ENCODE data around the gene SPIRE1.
"Not testable (repeated sequence)": the region's sequence is repeated elsewhere in the genome, so short reads cannot be mapped to it uniquely, and the experiment has no call there.

The SPIRE1 gene

GRCh38 chr18:12551943-12552878, 105.7 kb downstream of the SPIRE1 start:
- not testable (repeated sequence) for DNase-seq

- not testable (repeated sequence) for DNase-seq
These were observed 106.4 kb downstream of the SPIRE1 start for GRCh38 chr18:12551466-12551865.

GRCh38 chr18:12543697-12544096, 114.2 kb downstream of the SPIRE1 start:
- DNase-seq = no peak

- no peak for DNase-seq
These were observed 117.2 kb downstream of the SPIRE1 start for GRCh38 chr18:12540751-12541150.

GRCh38 chr18:12539158-12539557, 118.7 kb downstream of the SPIRE1 start:
- DNase-seq = not testable (repeated sequence)

- no peak for DNase-seq
These were observed 123.1 kb downstream of the SPIRE1 start for GRCh38 chr18:12534820-12535219.

- DNase-seq = no peak
These were observed 125.2 kb downstream of the SPIRE1 start for GRCh38 chr18:12532661-12533060.

- no peak for DNase-seq
These were observed 126.2 kb downstream of the SPIRE1 start for GRCh38 chr18:12531749-12532148.

GRCh38 chr18:12520442-12520992, 137.4 kb downstream of the SPIRE1 start:
- no peak for DNase-seq

- DNase-seq = no peak
These were observed 138.9 kb downstream of the SPIRE1 start for GRCh38 chr18:12518832-12519531.

GRCh38 chr18:12518326-12518725, 139.6 kb downstream of the SPIRE1 start:
- no peak for DNase-seq

GRCh38 chr18:12517142-12517825, 140.6 kb downstream of the SPIRE1 start:
- no peak for DNase-seq

GRCh38 chr18:12516049-12516630, 141.8 kb downstream of the SPIRE1 start:
- DNase-seq = no peak

GRCh38 chr18:12515550-12515949, 142.4 kb downstream of the SPIRE1 start:
- DNase-seq = no peak

- DNase-seq = no peak
These were observed 150.9 kb downstream of the SPIRE1 start for GRCh38 chr18:12507007-12507406.

- no peak for DNase-seq
These were observed 156.9 kb downstream of the SPIRE1 start for GRCh38 chr18:12500986-12501385.

- DNase-seq = no peak
These were observed 160.1 kb downstream of the SPIRE1 start for GRCh38 chr18:12497839-12498238.

- DNase-seq = no peak
These were observed 160.6 kb downstream of the SPIRE1 start for GRCh38 chr18:12497296-12497695.

GRCh38 chr18:12492907-12493306, 165.0 kb downstream of the SPIRE1 start:
- no peak for DNase-seq

- DNase-seq = no peak
These were observed 166.1 kb downstream of the SPIRE1 start for GRCh38 chr18:12491611-12492435.

GRCh38 chr18:12485479-12486105, 172.3 kb downstream of the SPIRE1 start:
- no peak for DNase-seq

Measured in stimulated activated CD4-positive, alpha-beta T cell treated with anti-CD3 and anti-CD28 coated beads, Interleukin-4, amount 100 ng/mL, for 24 hours (primary cell).